HG03469 (cell line): ENCODE measurements around the gene TBRG4.

Experiments used
- ATAC-seq: cut with Tn5 transposase; IDR thresholded peaks from one replicate; pipeline ENCODE4 v1.9.1; 2021; ENCODE audit warnings: mild to moderate bottlenecking, moderate library complexity, moderate number of reproducible peaks; ENCODE audit not compliant: unreplicated experiment

The TBRG4 gene

GRCh38 chr7:45060295-45060694 is 51.2 kb downstream of the TBRG4 start:
- ATAC-seq: no peak

- no peak for ATAC-seq
Observed at GRCh38 chr7:45057878-45058277, 53.6 kb downstream of the TBRG4 start.

GRCh38 chr7:45055594-45056219 is 55.8 kb downstream of the TBRG4 start:
- ATAC-seq: no peak

- no peak for ATAC-seq
Observed at GRCh38 chr7:45055016-45055415, 56.5 kb downstream of the TBRG4 start.

GRCh38 chr7:45054442-45054841 is 57.1 kb downstream of the TBRG4 start:
- no peak for ATAC-seq

- no peak for ATAC-seq
Observed at GRCh38 chr7:45053941-45054340, 57.6 kb downstream of the TBRG4 start.

GRCh38 chr7:45053401-45053800 is 58.1 kb downstream of the TBRG4 start:
- no peak for ATAC-seq

- no peak for ATAC-seq
Observed at GRCh38 chr7:45052011-45052410, 59.5 kb downstream of the TBRG4 start.

- ATAC-seq: no peak
Observed at GRCh38 chr7:45050198-45050597, 61.3 kb downstream of the TBRG4 start.
